Upper lobe of left lung (tissue), 6 donors: ENCODE measurements around the gene FAM111B. TPM values are rescaled to one million over a fixed set of nuclear protein-coding genes. Genes with fewer than 3 reads are reported as not detected.
"Not testable (repeated sequence)": the region's sequence is repeated elsewhere in the genome, so short reads cannot be mapped to it uniquely, and the experiment has no call there.

Experiments
- ATAC-seq, 2 donors: fragments of 200-7000 bp; cut with Tn5 transposase; one replicate each; pipeline ENCODE4 v1.9.1; 2022; ENCODE audit warnings: mild to moderate bottlenecking in 2 of 2, moderate library complexity in 2 of 2; ENCODE audit not compliant: low FRiP score in 2 of 2
- DNase-seq, 2 donors: peaks; one replicate each; pipeline ENCODE4 v3.0.0-alpha.2; 2019 to 2020
- H3K27ac ChIP-seq, 4 donors: fragments of 200-600 bp; sonication (generic); one replicate each; pipeline ENCODE4 v1.5.1; 2016 to 2019
- H3K27me3 ChIP-seq, 4 donors: fragments of 200-600 bp; sonication (generic); one replicate each; pipeline ENCODE4 v1.5.1; 2017 to 2019
- H3K36me3 ChIP-seq, 4 donors: fragments of 200-600 bp; sonication (generic); one replicate each; pipeline ENCODE4 v1.5.1; 2016 to 2019
- H3K4me1 ChIP-seq, 4 donors: fragments of 200-600 bp; sonication (generic); one replicate each; pipeline ENCODE4 v1.5.1; 2018 to 2019
- H3K4me3 ChIP-seq, 4 donors: fragments of 200-600 bp; sonication (generic); one replicate each; pipeline ENCODE4 v1.5.1; 2017 to 2019; ENCODE audit warnings: mild to moderate bottlenecking in 2 of 4, moderate library complexity in 1 of 4
- H3K9me3 ChIP-seq, 4 donors: fragments of 200-600 bp; sonication (generic); one replicate each; pipeline ENCODE4 v1.5.1; 2018 to 2019
- EP300 ChIP-seq, 4 donors: sonication (generic); formaldehyde crosslinking; IDR thresholded peaks; one replicate each; pipeline ENCODE4 v1.5.1; 2017; ENCODE audit warnings: antibody characterized with exemption in 4 of 4, control low read depth in 2 of 4
- POLR2A ChIP-seq, 4 donors: fragments of 450-650 bp; IDR thresholded peaks; one replicate each; pipeline ENCODE4 v1.5.1; 2016 to 2017; ENCODE audit warnings: antibody characterized with exemption in 4 of 4, mild to moderate bottlenecking in 2 of 4
- POLR2AphosphoS5 ChIP-seq, 2 donors: sonication (generic); formaldehyde crosslinking; IDR thresholded peaks; one replicate each; pipeline ENCODE4 v1.5.1; 2017; ENCODE audit warnings: antibody characterized with exemption in 2 of 2
- WGBS, 2 donors: methylation state at CpG; one replicate each; pipeline ENCODE4 v1.1.5; 2017 to 2018; 5-methylcytosine and 5-hydroxymethylcytosine counted together
- total RNA-seq, 6 donors: library from RNA; depleted of rRNA in 4 of 6; stranded (reverse); fragments of >200 nt in 4 of 6; gene quantifications; one replicate each; pipeline versions ENCODE4 v1.1.0 to v1.2.1, GENCODE V29; 2016 to 2021
- TF ChIP-seq, protein P1 (sequence below), 6 experiments: fragments of 450-650 bp in 4 of 6; fragments of 200-600 bp in 2 of 6; sonication (generic) in 2 of 6; IDR thresholded peaks; one replicate each; pipeline ENCODE4 v1.5.1; 2016 to 2019; ENCODE audit warnings: antibody characterized with exemption in 6 of 6
- donor health status: DM: no; HTN: no; CAD: no; lungs with moderate emphysema.
- donor health status: DM: no; HTN: yes; CAD: no; lungs with severe emphysema.

FAM111B gene
- total RNA-seq, 6 donors from 2014 or later, result 0.92 to 5.0 (median 2.4) TPM; not detected in 1

DNA sequence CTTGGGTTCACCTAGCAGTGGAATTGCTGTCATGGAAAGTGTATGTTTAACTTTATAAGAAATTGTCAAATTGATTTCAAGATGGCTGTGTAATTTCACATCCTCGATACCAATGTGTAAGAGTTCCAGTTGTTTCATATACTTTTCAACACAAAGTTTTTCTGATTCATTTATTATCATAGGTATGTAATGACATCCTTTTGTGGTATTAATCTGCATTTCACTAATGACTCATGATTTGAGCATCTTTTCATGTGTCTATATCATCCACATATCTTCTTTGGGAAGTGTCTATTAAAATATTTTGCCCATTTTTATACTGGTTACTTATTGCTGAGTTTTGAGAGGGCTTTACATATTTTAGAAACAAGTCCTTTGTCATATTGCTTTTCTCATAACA is 38.0 kb upstream of the FAM111B start:
- Histone ChIP-seq H3K27me3 (no peaks in the 10 kb centered on the region), H3K4me3 (no peak overlapping the region), H3K4me1 (no peaks in the 10 kb centered on the region), H3K27ac (no peak overlapping the region), H3K9me3 (no peaks in the 10 kb centered on the region), H3K36me3 (no peaks in the 10 kb centered on the region)
- ATAC-seq, result no peak
- 76 to 90% methylated on average over 1 of the region's 1 CpG for WGBS, 2 donors
- TF ChIP-seq, protein P1, sequence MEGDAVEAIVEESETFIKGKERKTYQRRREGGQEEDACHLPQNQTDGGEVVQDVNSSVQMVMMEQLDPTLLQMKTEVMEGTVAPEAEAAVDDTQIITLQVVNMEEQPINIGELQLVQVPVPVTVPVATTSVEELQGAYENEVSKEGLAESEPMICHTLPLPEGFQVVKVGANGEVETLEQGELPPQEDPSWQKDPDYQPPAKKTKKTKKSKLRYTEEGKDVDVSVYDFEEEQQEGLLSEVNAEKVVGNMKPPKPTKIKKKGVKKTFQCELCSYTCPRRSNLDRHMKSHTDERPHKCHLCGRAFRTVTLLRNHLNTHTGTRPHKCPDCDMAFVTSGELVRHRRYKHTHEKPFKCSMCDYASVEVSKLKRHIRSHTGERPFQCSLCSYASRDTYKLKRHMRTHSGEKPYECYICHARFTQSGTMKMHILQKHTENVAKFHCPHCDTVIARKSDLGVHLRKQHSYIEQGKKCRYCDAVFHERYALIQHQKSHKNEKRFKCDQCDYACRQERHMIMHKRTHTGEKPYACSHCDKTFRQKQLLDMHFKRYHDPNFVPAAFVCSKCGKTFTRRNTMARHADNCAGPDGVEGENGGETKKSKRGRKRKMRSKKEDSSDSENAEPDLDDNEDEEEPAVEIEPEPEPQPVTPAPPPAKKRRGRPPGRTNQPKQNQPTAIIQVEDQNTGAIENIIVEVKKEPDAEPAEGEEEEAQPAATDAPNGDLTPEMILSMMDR (IDR thresholded peaks at IDR 0.05), result no peak
- no peak for TF ChIP-seq EP300 (IDR thresholded peaks at IDR 0.05)
- no peak for TF ChIP-seq POLR2AphosphoS5 (IDR thresholded peaks at IDR 0.05)
- no peak for TF ChIP-seq POLR2A (IDR thresholded peaks at IDR 0.05)
- DNase-seq, result no peak

DNA sequence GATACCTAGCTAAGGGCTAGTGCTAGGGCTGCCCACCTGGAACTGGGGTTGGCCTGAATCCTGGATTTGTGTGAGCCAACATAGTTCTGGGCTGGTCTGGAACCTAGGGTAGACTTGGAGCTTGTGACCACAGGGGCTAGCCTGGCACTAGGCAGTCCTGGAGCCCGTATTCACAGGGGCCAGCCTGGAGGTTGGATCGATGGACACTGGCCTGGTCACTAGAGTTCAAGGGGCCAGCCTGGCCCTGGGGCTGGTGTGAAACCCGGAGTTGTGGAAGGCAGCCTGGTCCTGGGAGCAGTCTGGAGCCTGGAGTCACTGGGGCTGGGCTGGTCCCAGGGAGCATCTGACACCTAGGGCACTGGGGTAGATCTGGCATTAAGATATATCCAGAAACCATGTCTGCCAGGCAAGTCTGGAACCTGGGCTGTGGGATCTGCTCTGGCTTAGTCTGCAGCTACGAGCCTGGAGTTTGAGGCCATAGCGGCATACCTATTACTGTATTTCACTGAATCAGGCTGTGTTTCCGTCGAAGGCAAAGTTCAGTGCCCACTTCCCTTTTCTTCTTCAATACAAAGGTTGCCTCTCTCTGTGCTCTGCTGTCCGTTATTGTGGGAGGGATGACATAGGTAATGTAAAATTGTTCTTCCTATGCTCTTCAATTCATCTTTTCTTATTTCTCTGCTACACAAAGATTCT is 30.0 kb upstream of the FAM111B start:
- H3K9me3 ChIP-seq, result no peaks in the 10 kb centered on the region
- H3K4me3 ChIP-seq, result no peak overlapping the region
- H3K27me3 ChIP-seq, result no peaks in the 10 kb centered on the region
- TF ChIP-seq EP300 (IDR thresholded peaks at IDR 0.05) (no peak), POLR2AphosphoS5 (IDR thresholded peaks at IDR 0.05) (no peak), POLR2A (IDR thresholded peaks at IDR 0.05) (no peak)
- TF ChIP-seq, protein P1 (IDR thresholded peaks at IDR 0.05), result no peak
- ATAC-seq, result peak; percentile 8 to 49
- H3K4me1 ChIP-seq, result no peaks in the 10 kb centered on the region
- 60 to 70% methylated on average over 7 to 8 of the region's 8 CpGs for WGBS, 2 donors
- no peaks in the 10 kb centered on the region for H3K36me3 ChIP-seq
- no peak overlapping the region for H3K27ac ChIP-seq
- DNase-seq, result peak in 1 of 2 donors; percentile 20

DNA sequence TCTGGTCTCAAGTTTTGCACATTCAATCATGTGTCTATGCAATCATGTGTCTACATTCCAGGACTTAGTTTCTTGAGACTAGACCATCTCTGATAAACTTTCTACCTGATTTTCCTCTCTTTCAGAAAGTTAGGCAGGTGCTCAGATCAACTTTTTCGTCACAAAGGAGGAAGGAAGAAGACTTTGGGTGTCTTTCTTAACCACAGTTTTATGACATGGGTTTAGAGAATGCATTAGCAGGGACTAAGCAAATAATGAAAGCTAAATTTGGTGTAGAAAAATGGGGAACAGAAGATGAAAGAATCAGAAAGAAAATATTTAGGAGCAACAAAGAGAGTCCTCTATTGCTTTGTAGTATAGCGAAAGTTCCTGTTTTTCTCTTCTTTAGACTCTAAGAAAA is 28.6 kb upstream of the FAM111B start:
- H3K9me3 ChIP-seq, result no peaks in the 10 kb centered on the region
- H3K27me3 ChIP-seq, result no peaks in the 10 kb centered on the region
- no peak overlapping the region for H3K4me3 ChIP-seq
- 54 to 67% methylated on average over 2 of the region's 2 CpGs for WGBS, 2 donors
- no peak for DNase-seq
- no peak for ATAC-seq
- no peaks in the 10 kb centered on the region for H3K4me1 ChIP-seq
- H3K36me3 ChIP-seq, result no peaks in the 10 kb centered on the region
- no peak overlapping the region for H3K27ac ChIP-seq
- TF ChIP-seq POLR2A (IDR thresholded peaks at IDR 0.05) (no peak), POLR2AphosphoS5 (IDR thresholded peaks at IDR 0.05) (no peak), EP300 (IDR thresholded peaks at IDR 0.05) (no peak)
- TF ChIP-seq, protein P1 (IDR thresholded peaks at IDR 0.05), result no peak

DNA sequence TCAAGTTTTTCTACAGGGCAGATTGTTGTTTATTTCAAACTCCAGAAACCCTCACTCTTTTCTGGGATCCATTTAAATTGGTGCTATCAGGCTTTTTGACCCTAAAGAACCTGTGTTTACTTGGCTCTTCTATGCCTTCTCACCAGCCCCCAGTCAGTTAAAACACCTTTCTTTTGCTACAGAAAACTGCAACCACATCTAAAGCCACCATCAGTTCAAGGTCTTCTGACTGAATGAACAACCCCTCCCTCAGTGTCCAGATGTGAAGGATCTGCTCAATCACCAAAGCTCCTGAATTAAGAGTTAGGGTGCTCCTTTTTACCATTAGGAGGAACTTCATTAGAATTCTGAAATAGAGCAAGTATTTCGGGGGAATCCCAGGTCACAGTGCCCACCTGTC is 28.0 kb upstream of the FAM111B start:
- Histone ChIP-seq H3K4me1 (no peaks in the 10 kb centered on the region), H3K9me3 (no peaks in the 10 kb centered on the region), H3K27me3 (no peaks in the 10 kb centered on the region), H3K36me3 (no peaks in the 10 kb centered on the region), H3K4me3 (no peak overlapping the region), H3K27ac (no peak overlapping the region)
- no peak for TF ChIP-seq EP300 (IDR thresholded peaks at IDR 0.05)
- no peak for TF ChIP-seq POLR2A (IDR thresholded peaks at IDR 0.05)
- TF ChIP-seq POLR2AphosphoS5 (IDR thresholded peaks at IDR 0.05), result no peak
- TF ChIP-seq, protein P1 (IDR thresholded peaks at IDR 0.05), result no peak
- ATAC-seq, result no peak
- no peak for DNase-seq
- 92 to 93% methylated on average over 1 of the region's 1 CpG for WGBS, 2 donors

DNA sequence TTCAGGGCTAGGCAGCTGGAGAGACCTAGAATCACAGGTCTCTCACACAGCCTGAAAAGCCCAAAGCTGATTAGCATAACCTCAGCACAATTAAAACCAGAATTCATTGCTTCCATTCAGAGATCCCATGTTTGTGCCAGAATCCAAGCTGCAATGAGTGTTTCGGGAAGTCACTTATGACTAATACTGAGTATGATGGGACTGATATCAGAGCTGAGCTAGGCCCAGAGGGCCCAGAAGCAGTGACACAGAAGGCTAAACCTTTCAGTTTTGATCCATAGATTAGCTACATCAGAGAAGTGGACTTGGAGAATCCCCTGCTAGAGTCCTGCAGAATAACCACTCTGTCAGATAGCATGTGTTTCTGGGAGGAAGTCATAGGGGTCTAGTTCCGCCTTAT is 26.6 kb upstream of the FAM111B start:
- WGBS, 2 donors, result 100% methylated on average over 1 to 2 of the region's 2 CpGs
- H3K36me3 ChIP-seq, H3K4me3 ChIP-seq, H3K27me3 ChIP-seq, H3K9me3 ChIP-seq, DNase-seq, H3K27ac ChIP-seq, ATAC-seq, H3K4me1 ChIP-seq: not testable (repeated sequence)

DNA sequence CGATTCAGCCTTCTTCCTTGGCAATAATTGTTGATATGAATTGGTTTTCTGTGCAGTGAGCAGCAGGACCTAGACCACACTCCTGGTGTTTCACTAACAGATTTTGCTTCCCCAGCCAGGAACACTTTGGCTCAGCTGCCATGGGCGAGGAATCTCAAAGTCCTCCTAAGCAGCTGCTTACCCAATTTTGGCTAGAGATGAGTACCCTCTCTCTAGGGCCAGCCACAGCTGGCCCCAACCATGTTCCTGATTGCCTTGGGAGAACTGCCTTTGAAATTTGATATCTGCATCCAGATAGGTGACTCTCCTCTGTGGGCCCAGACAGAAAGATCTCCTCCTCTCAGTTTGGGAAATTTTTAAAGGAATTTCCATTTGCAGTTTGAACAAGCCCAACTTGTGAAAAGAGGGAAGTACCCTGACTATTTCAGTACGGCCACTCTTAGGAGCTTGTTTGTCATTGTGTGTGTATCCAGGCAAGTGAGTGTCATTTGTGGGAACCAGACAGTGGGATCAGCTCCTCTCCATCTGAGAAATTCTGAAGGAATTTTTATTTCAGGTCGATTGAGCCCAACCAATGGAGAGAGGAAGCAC is 25.5 kb upstream of the FAM111B start:
- DNase-seq, H3K27me3 ChIP-seq, ATAC-seq, H3K4me1 ChIP-seq, H3K9me3 ChIP-seq, H3K36me3 ChIP-seq, H3K4me3 ChIP-seq, H3K27ac ChIP-seq: not testable (repeated sequence)
- WGBS, 2 donors, result 61 to 68% methylated on average over 4 of the region's 4 CpGs

DNA sequence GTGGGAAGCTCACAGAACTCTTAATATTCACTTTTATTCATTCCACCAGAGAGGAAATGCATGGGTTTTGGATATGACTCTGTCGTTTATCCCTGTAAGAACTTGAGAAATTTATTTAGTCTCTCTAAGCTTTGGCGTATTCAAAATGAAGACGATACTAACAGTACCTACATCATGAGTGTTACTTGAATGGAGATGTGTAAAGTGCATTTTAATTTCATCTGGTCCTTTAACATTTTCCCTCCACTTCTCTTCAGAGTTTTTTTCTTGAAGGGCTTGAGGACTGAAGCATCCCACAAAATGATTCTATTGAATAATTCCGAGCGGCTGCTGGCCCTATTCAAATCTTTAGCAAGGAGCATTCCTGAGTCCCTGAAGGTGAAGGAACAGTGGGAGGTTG is 21.0 kb upstream of the FAM111B start, which contains the start of gene GLYATL1B:
GLYATL1B (plus strand) TSS at position 301 of the 400 bp plus-strand sequence; CDS start at position 301, 0 bp downstream.
- H3K36me3 ChIP-seq, H3K4me3 ChIP-seq, H3K27ac ChIP-seq, H3K27me3 ChIP-seq, ATAC-seq, H3K4me1 ChIP-seq, H3K9me3 ChIP-seq, DNase-seq: not testable (repeated sequence)
- WGBS, 2 donors, result 88 to 90% methylated on average over 5 of the region's 5 CpGs
